ENCODE results near the gene CCT6A. TPM values are rescaled to one million over a fixed set of nuclear protein-coding genes. Genes with fewer than 3 reads are reported as not detected.

The CCT6A gene
- total and polyA plus RNA-seq, 2 donors (not counting 1 experiment from before 2014, with no cell fraction given) = 40.3 to 71.3 TPM

- no peaks in the 10 kb centered on the region for H3K4me1 Mint-ChIP-seq
- Histone ChIP-seq H3K27ac (ENCODE audit: low read length in 2 of 2) (no peak overlapping the region), H3K4me2 (replicated peaks; ENCODE audit: low read depth, low read length, poor library complexity, severe bottlenecking) (no peak overlapping the region), H3K9ac (ENCODE audit: low read length) (no peak overlapping the region), H3K4me3 (ENCODE audit: control extremely low read depth in 1 of 5, extremely low read depth in 1 of 5, insufficient read depth in 1 of 5, low read depth in 2 of 5, low read length in 4 of 5) (no peak overlapping the region), H2AFZ (ENCODE audit: insufficient read depth, low read depth, low read length, poor library complexity, severe bottlenecking) (no peak overlapping the region), H3K79me2 (ENCODE audit: control insufficient read depth, insufficient read depth, low read length) (no peaks in the 10 kb centered on the region), H3K27me3 (replicated peaks in 1 of 4; ENCODE audit: control extremely low read depth in 1 of 4, control insufficient read depth in 3 of 4, insufficient read depth in 4 of 4, low read length in 3 of 4) (no peaks in the 10 kb centered on the region), H3K4me1 (ENCODE audit: control insufficient read depth in 2 of 2, insufficient read depth in 2 of 2, low read length in 2 of 2) (no peaks in the 10 kb centered on the region), H3K9me3 (ENCODE audit: control extremely low read depth in 1 of 3, control insufficient read depth in 2 of 3, insufficient read depth in 1 of 3, low read length in 2 of 3) (no peaks in the 10 kb centered on the region), H3K36me3 (replicated peaks in 1 of 2; ENCODE audit: control extremely low read depth in 1 of 2, control insufficient read depth in 1 of 2, extremely low read depth in 1 of 2, insufficient read depth in 2 of 2, low read length in 1 of 2) (peaks cover 0 to 5% of the 10 kb centered on the region in 2 experiments), H4K20me1 (ENCODE audit: control insufficient read depth, insufficient read depth, low read length, poor library complexity, severe bottlenecking) (no peaks in the 10 kb centered on the region)
- no peak overlapping the region for H3K27ac Mint-ChIP-seq
- DNase-seq = no peak
- H3K9me3 Mint-ChIP-seq (ENCODE audit: insufficient read depth) = no peaks in the 10 kb centered on the region
- ChIA-PET POLR2A (no interaction called here), CTCF (no interaction called here)
- TF ChIP-seq EZH2 (IDR thresholded peaks at IDR 0.05; ENCODE audit: borderline replicate concordance, insufficient read depth, low read depth, low read length, poor library complexity, severe bottlenecking) = no peak
- TF ChIP-seq CTCF (IDR thresholded peaks at IDR 0.05) = no peak
- no peak for ATAC-seq (ENCODE audit: low read depth)
- no peaks in the 10 kb centered on the region for H3K27me3 Mint-ChIP-seq
- intact Hi-C loops (cut with micrococcal nuclease) = no loop called here
- H3K4me3 Mint-ChIP-seq = no peak overlapping the region
Observed at GRCh38 chr7:56023500-56023899, 28.1 kb upstream of the CCT6A start.

- intact Hi-C loops (cut with micrococcal nuclease) = no loop called here
- Histone ChIP-seq H3K4me3 (ENCODE audit: control extremely low read depth in 1 of 5, extremely low read depth in 1 of 5, insufficient read depth in 1 of 5, low read depth in 2 of 5, low read length in 4 of 5) (no peak overlapping the region), H3K9me3 (ENCODE audit: control extremely low read depth in 1 of 3, control insufficient read depth in 2 of 3, insufficient read depth in 1 of 3, low read length in 2 of 3) (no peaks in the 10 kb centered on the region), H4K20me1 (ENCODE audit: control insufficient read depth, insufficient read depth, low read length, poor library complexity, severe bottlenecking) (no peaks in the 10 kb centered on the region), H3K36me3 (replicated peaks in 1 of 2; ENCODE audit: control extremely low read depth in 1 of 2, control insufficient read depth in 1 of 2, extremely low read depth in 1 of 2, insufficient read depth in 2 of 2, low read length in 1 of 2) (no peaks in the 10 kb centered on the region), H3K9ac (ENCODE audit: low read length) (no peak overlapping the region), H3K4me2 (replicated peaks; ENCODE audit: low read depth, low read length, poor library complexity, severe bottlenecking) (no peak overlapping the region), H2AFZ (ENCODE audit: insufficient read depth, low read depth, low read length, poor library complexity, severe bottlenecking) (no peak overlapping the region), H3K79me2 (ENCODE audit: control insufficient read depth, insufficient read depth, low read length) (no peaks in the 10 kb centered on the region), H3K4me1 (ENCODE audit: control insufficient read depth in 2 of 2, insufficient read depth in 2 of 2, low read length in 2 of 2) (no peaks in the 10 kb centered on the region), H3K27me3 (replicated peaks in 1 of 4; ENCODE audit: control extremely low read depth in 1 of 4, control insufficient read depth in 3 of 4, insufficient read depth in 4 of 4, low read length in 3 of 4) (no peaks in the 10 kb centered on the region), H3K27ac (ENCODE audit: low read length in 2 of 2) (no peak overlapping the region)
- H3K4me1 Mint-ChIP-seq = no peaks in the 10 kb centered on the region
- ChIA-PET CTCF (no interaction called here), POLR2A (no interaction called here)
- H3K4me3 Mint-ChIP-seq = no peak overlapping the region
- no peak overlapping the region for H3K27ac Mint-ChIP-seq
- no peak for DNase-seq
- no peak for TF ChIP-seq EZH2 (IDR thresholded peaks at IDR 0.05; ENCODE audit: borderline replicate concordance, insufficient read depth, low read depth, low read length, poor library complexity, severe bottlenecking)
- TF ChIP-seq CTCF (IDR thresholded peaks at IDR 0.05) = no peak
- no peak for ATAC-seq (ENCODE audit: low read depth)
- no CpG with 5 or more reads among the region's 2 CpGs for WGBS (ENCODE audit: insufficient coverage)
- H3K9me3 Mint-ChIP-seq (ENCODE audit: insufficient read depth) = no peaks in the 10 kb centered on the region
- no peaks in the 10 kb centered on the region for H3K27me3 Mint-ChIP-seq
Observed at GRCh38 chr7:56026538-56026937, 25.0 kb upstream of the CCT6A start.

All from B cell (primary cell).